Measurements from ENCODE around the gene IRF6.
A peak's percentile ranks its signal among the peaks of the same experiment; 100 is the strongest.

IRF6 gene

DNA sequence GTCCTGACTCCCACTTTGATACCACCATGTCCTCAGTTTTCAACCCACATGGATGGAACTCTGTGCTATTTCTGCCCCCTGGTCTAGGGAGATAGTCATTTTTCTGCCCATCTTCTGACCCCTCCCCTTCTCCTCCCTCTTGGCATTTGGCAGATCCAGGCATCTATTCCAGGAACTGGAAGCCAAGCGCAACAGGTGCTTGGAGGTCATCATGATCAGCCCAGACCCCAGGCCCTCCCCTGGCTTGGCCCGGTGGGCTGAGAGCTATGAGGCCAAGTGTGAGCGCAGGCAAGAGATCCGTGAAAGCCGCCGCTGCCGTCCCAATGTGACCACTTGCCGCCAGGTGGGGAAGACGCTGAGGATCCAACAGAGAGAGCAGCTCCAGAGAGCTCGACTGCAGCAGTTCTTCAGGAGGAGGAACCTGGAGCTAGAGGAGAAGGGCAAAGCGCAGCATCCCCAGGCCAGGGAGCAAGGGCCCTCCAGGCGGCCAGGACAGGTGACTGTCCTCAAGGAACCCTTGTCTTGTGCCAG lies 46.0 kb downstream of the IRF6 start:
- no peak for DNase-seq (ENCODE audit: low read depth in 2 of 2)

DNA sequence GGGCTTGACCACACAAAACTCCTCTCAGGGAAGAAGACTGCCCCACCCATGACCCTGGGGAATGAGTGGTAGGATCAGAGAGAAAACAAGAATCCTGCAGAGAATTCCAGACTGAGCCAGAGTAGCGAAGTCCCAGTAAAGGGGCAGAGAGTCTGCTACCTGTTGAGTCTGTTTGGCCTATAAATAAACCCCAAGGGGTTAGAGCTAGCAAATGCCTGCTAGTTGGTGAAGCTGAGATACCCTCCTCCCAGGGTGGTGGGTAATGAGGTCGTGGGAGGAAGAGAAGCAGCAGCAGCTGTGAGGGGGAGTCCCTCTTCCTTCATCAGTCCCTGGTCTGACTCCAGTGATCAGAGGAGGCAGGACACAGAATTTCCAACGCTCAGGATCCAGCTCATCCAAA lies 47.5 kb downstream of the IRF6 start:
- no peak for DNase-seq (ENCODE audit: low read depth in 2 of 2)

DNA sequence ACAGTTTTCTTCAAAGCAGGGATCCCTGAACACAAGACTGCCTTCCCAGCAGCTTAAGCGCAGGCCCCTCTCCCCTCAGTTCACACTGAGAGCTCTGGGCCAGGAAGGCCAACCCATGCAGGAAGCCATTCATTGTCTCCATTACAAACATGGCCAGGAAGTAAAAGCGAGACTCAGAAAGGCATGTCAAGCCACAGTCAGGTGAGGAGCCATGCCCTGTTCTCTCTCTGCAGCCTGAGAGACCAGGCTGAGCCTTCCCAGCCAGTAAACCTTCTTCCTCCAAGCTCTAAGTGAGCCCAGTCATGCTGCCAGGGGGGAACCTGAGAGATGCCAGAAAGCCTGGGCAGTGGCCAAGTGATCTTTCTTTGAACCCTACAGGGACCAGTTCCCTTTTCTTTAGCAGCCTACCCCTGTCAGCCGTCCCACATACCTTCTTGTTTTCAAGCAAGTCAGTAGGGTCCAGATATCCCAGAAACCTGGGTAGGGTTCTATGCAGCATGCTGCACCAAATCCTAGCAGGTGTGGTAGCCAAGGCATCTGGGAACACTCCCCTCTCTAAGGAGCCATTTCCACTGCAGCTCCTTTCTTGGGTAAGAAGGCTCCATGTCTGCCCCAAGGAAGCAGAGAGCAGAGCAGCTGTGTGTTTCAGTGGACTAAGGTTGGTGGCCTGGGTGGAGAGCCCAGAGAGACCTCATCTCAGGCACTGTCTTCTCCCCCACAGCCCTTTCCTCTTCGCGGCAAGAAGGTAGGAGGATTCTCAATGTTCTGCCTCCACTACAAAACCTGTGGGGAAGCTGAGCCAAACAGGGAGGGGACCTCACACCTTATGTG lies 49.1 kb downstream of the IRF6 start:
- no peak for DNase-seq (ENCODE audit: low read depth in 2 of 2)

DNA sequence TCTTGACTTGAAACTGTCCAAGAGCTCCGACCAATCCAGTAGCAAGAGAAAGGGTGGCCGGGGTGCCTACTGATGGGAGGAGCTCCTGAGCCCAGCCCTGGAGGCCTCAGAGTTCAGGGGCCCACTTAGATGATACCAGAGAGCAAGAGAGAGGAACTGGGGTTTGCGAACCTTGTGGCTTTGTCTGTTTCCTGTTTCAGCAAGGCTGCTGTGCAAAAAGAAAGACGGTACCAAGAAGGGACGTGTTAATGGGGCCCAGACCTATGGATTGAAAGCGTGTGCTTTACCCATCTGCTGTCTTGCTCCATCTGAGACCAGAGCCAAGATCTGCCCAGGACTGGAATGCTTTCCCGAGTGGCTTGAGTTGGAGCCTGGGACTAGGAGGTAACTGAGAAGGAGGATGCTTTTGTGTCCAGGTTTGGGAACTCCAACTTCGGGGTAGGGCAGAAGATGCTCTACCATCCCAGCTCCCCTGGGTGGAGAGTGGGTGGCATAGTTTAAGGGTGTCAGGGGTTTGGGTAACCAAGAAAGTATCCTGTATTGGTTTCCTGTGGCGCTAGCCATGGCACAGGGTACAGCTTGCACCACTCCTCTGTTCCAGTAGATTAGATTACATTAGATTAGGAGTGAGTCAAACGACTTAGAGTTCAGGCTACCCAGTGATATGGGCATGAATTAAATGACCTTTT lies 49.9 kb downstream of the IRF6 start, which contains the start of gene TRAF3IP3:
TRAF3IP3 (plus strand) TSS at position 128 of the 689 bp plus-strand sequence. CDS start 3,987 bp downstream, outside the sequence.
- no peak for DNase-seq (ENCODE audit: low read depth in 2 of 2)

DNA sequence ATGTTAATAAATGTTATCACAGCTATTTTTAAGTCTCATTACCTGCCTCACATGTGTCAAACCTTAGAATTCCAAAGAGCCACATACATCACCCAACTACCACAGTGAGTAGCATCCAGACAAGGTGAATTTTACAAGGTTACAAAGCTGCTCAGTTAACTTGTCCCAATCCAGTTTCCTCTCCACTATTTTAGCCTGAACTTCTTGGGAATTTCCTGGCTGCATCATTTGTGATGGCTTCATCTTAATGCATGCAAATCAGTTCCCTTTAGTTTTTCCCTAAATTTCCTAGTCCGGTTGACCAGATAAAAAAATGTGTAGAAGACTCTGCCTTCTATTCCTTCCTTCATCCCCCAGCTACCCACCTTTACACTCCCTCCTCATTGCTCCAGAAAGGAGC lies 50.7 kb downstream of the IRF6 start:
- no peak for DNase-seq (ENCODE audit: low read depth in 2 of 2)

DNA sequence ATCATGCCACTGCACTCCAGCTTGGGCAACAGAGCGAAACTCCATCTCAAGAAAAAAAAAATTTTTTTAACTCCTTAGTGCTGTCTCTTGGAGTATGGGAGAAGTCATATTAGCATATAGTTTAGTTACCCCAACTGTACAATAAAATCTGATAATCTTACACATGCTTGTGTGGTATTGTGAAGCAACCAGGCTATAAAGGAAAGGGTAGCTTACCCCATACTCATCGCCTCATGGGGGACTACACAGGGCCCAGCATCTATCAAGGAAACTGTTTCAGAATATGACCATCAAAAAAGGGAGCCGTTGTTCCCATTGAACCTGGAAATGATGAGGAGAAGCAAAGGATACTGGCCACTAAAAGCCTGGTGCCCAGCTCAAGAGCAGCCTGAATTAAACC lies 53.1 kb downstream of the IRF6 start:
- DNase-seq (ENCODE audit: low read depth in 2 of 2): no peak

DNA sequence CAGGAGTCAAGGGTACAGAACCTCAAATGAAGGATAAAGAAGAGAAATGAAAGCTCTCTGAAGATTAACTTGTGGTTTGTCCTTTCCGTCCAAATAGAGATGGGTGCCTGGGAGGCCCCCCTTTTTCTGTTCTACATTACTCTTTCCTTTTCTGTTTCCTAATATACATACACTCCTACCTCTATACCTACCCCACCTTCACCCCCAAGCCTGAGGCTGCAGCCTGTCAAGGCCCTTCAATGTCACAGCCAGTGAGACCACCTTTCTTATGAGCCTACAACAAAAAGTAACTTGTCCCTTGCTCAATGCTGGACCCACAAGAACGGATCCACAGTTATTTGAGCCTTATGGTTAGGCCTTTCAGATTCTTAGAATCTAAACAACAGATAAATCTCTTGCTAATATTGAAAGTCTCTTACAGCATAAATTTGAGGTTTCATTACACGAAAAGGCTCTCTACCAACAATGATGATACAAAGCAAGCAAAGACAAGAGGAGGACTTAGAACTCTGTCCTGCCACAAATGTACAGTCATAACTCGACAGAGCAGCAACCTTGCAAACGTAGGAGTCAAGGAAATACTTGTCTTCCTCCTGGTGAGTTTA lies 54.2 kb downstream of the IRF6 start:
- no peak for DNase-seq (ENCODE audit: low read depth in 2 of 2)

DNA sequence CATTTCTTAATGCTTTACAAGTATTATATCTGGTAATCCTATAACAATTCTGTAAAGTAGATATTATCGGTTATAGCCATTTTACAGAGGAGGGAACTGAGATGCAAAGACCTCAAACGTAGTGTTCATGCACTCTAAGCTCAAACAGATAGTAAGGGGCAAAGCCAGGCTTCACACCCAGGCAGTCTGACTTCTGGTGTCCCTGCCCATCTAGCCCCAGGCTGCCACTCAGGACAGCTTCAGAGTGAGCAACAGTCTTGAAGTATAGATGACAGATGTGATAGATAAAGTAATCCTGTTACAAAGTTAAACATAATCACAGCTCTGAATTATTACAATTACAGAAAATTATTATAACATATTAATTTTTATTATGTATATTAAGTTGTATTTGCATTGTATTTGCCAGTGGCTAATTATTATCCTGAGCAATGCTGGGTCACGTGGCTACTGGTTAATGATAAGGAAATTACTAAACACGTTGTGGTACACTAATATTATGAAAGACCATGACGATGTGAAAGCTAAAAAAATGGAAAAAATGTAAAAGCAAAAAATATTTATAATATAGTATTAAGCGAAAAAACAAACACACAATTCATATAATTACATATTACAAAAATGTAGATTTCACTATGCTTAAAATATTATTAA lies 56.1 kb downstream of the IRF6 start:
- no peak for DNase-seq (ENCODE audit: low read depth in 2 of 2)

DNA sequence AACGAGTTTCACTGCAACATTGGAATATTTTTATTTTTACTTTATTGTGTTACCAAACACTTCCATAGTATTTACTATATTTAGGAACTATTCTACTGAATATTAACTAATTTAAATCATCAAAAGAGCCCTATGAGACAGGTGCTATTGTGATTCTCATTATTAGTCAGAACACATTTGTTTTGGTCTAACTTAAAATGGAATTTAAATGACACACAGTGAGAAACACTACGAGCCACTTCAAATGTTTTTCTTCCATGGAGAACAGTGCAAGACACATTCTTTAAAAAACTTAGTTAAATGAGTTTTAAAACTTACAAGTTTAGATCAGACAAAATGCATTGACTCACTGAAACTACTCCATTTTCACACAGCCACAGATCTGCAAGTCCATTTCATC lies 56.7 kb downstream of the IRF6 start:
- no peak for DNase-seq (ENCODE audit: low read depth in 2 of 2)

DNA sequence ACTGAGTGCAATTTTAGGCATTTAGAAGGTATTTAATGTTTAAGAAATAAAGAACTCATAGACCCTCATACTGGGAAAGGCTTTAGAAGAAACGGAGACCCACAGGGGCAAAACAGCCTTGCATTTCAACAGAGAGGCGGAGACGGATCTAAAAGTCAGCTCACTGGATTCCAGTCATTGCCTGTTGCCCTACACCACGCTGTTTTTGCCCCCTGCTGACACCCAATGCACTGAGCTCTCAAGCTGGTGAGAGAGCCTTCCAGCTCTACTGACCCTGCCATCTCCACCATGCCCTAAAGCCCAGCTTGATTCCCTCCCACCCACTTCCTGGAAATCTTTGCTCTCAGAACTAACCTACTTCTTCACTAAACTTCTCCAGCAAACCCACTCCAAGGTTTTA lies 57.3 kb downstream of the IRF6 start:
- DNase-seq (ENCODE audit: low read depth in 2 of 2): no peak

DNA sequence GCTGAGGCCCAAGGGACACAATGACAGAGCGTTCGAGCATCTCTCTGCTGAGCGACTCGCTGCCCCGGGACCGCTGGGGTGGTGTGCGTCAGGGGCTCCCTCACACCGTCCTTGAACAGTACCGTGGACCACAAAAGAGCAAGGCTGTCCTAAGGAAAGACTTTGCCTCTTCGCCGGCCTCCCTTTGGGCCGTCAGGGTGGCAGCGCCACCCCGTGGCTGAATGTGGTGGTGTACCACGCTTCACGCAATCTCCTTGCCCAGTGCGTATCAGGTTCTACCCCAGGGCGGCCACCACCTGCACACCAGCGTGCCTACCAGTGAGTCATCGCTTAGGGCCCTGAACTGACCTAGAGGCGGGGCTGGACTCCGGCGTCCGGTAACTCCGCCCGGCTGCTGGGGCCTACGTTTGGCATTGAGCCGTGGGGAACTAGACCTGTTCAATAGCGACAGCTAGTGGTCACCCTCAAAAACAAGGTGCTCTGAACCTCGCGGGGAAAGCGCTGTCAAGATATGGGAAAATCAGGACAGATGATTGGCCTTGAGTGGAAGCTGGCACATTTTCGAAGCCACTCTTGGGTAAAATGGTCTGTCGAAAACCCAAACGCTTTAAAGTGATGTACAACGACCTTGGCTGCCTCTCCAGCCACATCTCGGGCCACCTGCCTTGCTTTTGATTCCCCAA lies 58.2 kb downstream of the IRF6 start:
- DNase-seq (ENCODE audit: low read depth in 2 of 2): peak; percentile 21 to 38

DNA sequence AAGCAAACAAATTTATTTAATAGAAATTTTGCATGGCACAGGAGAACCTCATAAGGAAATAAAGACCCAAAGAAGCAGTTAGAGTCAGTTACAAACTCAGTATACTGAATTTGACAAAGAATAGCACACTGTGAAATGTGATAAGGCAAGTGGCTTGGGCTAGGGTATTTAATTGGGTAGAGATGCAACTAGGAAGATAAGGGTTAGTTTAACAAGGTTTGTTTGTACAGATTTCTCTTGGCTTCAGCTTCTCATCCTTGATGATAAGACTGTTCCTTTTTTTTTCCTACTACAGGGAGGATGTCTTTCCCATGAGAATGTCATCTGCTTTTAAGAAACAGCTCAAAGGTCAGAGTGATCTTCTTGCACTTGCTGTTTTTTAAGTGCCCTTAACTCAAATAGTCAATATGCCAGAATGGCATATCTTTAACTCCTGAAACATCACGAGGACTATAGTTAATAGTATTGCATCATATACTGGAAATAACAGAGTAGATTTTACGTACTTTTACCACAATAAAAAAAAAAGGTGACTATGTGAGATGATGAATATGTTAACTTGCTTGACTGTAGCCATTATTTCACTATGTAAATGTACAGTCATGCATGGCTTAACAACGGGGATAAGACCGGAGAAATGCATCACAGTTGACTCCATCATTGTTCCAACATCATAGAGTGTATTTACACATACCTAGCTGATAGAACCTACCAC lies 59.3 kb downstream of the IRF6 start:
- no peak for DNase-seq (ENCODE audit: low read depth in 2 of 2)

DNA sequence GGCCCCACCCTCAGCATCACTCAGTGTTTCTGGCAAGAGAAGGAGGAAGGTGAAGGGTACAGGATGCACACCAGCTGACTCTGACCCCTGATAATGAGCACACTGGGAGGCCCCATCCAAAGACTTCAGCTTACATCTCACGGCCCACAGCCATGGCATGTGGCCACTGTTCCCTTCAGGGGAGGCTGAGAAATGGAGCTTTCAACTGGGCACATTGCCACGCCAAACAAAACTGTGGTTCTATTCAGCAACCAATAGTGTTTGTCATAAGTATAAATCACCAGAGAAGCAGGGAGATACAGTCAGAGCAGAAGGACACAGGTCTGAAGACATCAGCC lies 62.8 kb downstream of the IRF6 start:
- peak; percentile 16 to 29 for DNase-seq (ENCODE audit: low read depth in 2 of 2)

DNA sequence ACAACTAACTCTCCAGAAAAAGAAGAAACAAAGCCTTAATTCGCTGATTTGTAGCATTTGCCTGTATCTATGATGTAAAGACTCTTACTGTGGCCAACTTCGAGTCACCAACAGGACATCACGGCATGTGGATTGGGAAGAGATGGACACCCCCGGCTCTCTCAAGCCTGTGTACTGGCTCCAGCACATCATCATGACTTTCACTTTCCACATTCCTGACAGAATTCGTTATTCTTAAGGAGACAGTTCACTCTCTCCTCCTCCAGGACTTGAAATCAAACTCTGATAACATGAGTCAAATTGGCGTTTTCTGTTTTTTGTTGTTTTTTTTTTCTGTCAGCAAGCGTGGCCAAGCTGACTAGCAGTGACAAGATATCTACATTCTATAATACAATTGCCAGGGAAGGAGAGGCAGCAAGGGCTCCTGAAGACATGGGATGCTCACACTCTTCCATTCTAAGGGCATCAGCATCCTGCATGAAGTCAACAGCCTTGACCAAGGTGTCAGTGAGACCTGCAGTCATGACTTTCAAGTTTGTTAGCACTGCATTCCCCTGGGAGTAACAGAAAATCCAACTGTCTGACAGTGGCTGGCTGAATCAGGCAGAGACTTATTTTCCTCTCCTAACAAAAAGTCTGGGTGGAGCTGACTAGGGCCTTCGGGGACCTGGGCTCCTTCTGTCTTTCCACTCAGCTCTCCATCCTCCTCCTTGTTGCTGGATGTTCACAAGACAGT lies 63.4 kb downstream of the IRF6 start:
- no peak for DNase-seq (ENCODE audit: low read depth in 2 of 2)

DNA sequence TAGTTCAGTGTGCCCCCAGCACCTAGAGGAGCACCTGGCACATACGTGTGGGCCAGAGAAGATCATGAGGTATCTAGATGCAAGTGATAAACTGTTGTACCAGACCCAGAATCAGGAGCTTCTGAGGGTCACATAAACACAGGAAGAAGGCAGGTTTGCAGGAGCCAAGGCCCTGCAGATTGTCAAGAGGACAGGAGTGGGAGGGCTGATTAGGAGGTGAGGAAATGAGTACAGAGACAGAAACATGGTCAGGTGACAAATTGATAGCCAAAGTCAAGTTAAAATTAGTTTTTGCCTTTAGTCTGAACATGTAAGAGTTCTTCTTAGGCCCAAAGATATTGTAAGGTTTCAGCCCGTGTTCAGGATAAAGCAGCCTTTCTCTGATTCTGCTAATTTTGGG lies 64.1 kb downstream of the IRF6 start:
- DNase-seq (ENCODE audit: low read depth in 2 of 2): no peak

DNA sequence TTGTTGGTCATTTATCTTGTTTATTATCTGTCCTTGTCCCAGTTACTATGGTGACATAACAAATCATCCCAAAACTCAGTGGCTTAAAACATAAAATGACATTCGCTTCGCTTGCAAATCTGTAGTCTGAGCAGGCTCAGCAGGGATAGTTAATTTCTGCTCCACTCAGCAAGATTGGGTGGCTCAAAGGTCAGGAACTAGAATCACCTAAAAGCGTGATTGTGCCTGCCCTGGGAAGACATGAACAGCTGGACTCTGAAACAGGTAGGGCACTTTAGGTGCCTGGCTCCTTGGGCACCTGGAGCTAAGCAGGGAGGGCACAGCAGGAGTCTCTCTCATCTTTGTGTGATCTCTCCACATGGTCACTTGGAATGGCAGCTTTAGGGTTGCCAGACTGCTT lies 64.7 kb downstream of the IRF6 start:
- DNase-seq (ENCODE audit: low read depth in 2 of 2): no peak

DNA sequence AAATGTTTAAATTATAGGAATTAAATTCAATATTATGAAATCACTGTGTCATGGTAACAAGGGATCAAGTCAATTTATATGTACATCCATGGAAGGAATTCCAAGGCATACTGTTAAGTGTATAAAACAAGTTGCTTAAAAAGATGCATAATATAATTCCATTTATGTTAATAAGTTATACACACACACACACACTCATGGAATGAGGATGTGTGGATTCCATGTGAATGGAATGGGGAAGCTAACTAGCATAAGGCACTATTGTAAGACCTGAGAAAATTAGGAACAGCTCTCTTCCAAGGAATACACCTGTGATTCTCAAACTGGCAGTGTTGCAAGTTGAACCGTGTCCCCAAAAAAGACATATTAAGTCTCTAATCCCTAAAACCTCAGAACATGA lies 67.7 kb downstream of the IRF6 start:
- no peak for DNase-seq (ENCODE audit: low read depth in 2 of 2)

DNA sequence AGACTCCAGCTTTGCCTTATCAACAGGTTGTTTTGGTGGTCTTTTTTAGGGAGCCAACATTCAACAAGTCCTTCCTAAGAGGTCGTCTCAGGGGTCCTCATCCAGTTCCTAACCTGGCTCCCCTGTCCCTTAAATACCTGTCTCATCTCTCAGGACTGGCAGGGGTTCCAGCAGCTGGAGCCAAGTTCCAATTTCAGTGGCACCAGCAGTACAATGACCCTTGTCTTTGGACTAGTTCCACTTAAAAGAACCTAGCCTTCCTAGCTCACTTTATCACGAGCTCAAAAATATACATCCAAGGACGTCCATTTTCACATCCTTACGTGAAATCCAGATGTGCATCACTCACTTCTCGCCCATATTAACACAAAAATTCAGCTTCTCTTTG lies 68.8 kb downstream of the IRF6 start:
- DNase-seq (ENCODE audit: low read depth in 2 of 2): no peak

DNA sequence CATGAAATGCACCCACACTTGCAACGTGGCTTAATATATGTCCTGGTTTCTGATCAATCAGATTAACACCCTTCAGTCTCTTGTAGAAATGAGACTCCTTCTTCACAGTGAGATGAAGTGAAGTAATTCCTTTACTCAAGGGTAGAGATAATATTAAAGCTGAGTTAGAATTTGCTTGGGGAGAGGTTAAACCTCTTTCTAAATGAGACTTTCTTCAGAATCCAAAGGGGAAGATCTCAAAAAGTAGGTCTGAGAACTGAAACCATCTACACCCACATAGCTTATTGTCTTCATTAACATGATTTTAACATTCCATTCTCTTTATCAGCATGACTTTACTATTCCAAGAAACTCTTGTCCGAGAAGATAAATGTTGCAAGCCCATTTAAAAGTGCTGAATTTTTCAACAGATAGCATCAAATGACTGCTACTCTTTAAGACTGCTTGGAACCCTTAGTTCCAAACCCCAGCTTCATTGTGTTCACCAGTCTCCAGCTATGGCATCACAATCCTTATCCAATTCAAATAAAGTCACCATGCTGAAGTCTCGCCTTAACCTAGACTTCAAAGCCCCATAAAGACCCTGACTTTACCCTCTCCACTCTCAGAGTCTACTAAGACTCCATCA lies 69.3 kb downstream of the IRF6 start:
- DNase-seq (ENCODE audit: low read depth in 2 of 2): no peak
